ENCODE measurements around the gene SPACA9.

SPACA9 gene

GRCh38 chr9:132883349-132884294 lies 4.9 kb downstream of the SPACA9 start:
- no peak for TF ChIP-seq ZFX (IDR thresholded peaks at IDR 0.05)
- TF ChIP-seq CTCF (conservative IDR thresholded peaks at IDR 0.05): no peak
- no peak overlapping the region for H3K27ac ChIP-seq

GRCh38 chr9:132885720-132886333 lies 7.1 kb downstream of the SPACA9 start:
- no peak overlapping the region for H3K27ac ChIP-seq
- TF ChIP-seq ZFX (IDR thresholded peaks at IDR 0.05) (no peak), CTCF (conservative IDR thresholded peaks at IDR 0.05) (no peak)

- no peak for TF ChIP-seq ZFX (IDR thresholded peaks at IDR 0.05)
- no peak for TF ChIP-seq CTCF (conservative IDR thresholded peaks at IDR 0.05)
- H3K27ac ChIP-seq: no peak overlapping the region
These were observed 7.6 kb downstream of the SPACA9 start for GRCh38 chr9:132886334-132886725.

- TF ChIP-seq ZFX (IDR thresholded peaks at IDR 0.05) (no peak), CTCF (conservative IDR thresholded peaks at IDR 0.05) (no peak)
- H3K27ac ChIP-seq: no peak overlapping the region
These were observed 8.8 kb downstream of the SPACA9 start for GRCh38 chr9:132887181-132888120.

- no peak overlapping the region for H3K27ac ChIP-seq
- TF ChIP-seq CTCF (conservative IDR thresholded peaks at IDR 0.05) (no peak), ZFX (IDR thresholded peaks at IDR 0.05) (no peak)
These were observed 9.5 kb downstream of the SPACA9 start for GRCh38 chr9:132888151-132888550.

- no peak for TF ChIP-seq ZFX (IDR thresholded peaks at IDR 0.05)
- no peak for TF ChIP-seq CTCF (conservative IDR thresholded peaks at IDR 0.05)
- H3K27ac ChIP-seq: no peak overlapping the region
These were observed 13.7 kb downstream of the SPACA9 start for GRCh38 chr9:132892400-132892799.

Data from C4-2B (cell line).